Nephron progenitor cell (in vitro differentiated cells): Measurements from ENCODE around the gene PLA2G4F.

Experiments
- DNase-seq: peaks from one replicate; pipeline ENCODE4 v3.0.0; 2021
- H3K27ac Mint-ChIP-seq: 2 replicates; pipeline ENCODE4 v1.8.0; 2021; ENCODE audit warnings: mild to moderate bottlenecking, moderate library complexity, mixed read lengths
- H3K27me3 Mint-ChIP-seq: 2 replicates; pipeline ENCODE4 v1.8.0; 2021; ENCODE audit warnings: mild to moderate bottlenecking, low read depth, mixed read lengths; ENCODE audit not compliant: poor library complexity
- H3K36me3 Mint-ChIP-seq: 2 replicates; pipeline ENCODE4 v1.8.0; 2021; ENCODE audit warnings: low read depth, mixed read lengths
- H3K4me1 Mint-ChIP-seq: 2 replicates; pipeline ENCODE4 v1.8.0; 2021; ENCODE audit warnings: mixed read lengths
- H3K4me3 Mint-ChIP-seq: 2 replicates; pipeline ENCODE4 v1.8.0; 2021; ENCODE audit warnings: mild to moderate bottlenecking, moderate library complexity, mixed read lengths
- H3K9me3 Mint-ChIP-seq: 2 replicates; pipeline ENCODE4 v1.8.0; 2021; ENCODE audit warnings: mild to moderate bottlenecking, moderate library complexity, mixed read lengths
- TF ChIP-seq, protein P1 (sequence below): fragments of 200-600 bp; sonication (generic); IDR thresholded peaks from 2 replicates; pipeline ENCODE4 v1.5.0; 2021; ENCODE audit warnings: antibody characterized with exemption

PLA2G4F gene

DNA sequence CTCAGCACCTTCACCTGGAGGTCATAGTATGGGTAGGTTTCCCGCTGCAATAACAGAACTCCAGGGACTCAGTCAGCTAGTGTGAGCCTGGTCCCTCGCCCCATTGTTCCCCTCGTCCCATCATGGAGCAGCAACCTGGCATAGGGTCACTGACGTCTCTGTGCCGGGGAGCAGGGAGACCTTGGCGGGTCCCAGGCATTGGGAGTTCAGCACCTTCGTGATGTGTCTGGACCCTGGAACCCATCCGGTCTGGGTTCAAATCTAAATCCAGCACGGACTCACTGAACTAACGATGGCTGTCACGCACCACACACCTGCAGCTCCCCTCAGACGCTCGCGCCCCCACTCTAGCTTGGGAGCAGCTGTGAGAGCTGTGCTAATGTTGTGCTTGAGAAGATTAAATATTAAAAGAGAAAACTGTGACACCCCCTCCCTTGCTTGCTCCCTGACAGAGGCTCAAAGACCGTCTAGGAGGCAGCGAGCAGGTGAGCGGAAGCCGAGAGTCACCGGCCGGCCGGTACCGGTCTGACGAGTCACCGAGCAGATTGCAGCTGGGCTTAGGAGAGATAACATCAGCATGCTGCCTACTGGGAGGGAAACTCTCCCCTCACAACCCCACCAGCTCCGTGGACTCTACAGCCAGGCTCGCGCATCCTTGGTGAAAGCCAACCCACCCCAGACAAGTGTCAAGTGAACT, 742 bp downstream of the PLA2G4F start:
- Mint-ChIP-seq H3K9me3 (no peaks in the 10 kb centered on the region), H3K4me1 (peaks cover 49% of the 10 kb centered on the region), H3K4me3 (no peak overlapping the region), H3K36me3 (peaks cover 10% of the 10 kb centered on the region), H3K27ac (peak overlapping the region; percentile 29), H3K27me3 (peaks cover 6% of the 10 kb centered on the region)
- DNase-seq, result no peak
- TF ChIP-seq, protein P1, sequence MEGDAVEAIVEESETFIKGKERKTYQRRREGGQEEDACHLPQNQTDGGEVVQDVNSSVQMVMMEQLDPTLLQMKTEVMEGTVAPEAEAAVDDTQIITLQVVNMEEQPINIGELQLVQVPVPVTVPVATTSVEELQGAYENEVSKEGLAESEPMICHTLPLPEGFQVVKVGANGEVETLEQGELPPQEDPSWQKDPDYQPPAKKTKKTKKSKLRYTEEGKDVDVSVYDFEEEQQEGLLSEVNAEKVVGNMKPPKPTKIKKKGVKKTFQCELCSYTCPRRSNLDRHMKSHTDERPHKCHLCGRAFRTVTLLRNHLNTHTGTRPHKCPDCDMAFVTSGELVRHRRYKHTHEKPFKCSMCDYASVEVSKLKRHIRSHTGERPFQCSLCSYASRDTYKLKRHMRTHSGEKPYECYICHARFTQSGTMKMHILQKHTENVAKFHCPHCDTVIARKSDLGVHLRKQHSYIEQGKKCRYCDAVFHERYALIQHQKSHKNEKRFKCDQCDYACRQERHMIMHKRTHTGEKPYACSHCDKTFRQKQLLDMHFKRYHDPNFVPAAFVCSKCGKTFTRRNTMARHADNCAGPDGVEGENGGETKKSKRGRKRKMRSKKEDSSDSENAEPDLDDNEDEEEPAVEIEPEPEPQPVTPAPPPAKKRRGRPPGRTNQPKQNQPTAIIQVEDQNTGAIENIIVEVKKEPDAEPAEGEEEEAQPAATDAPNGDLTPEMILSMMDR, result no peak

DNA sequence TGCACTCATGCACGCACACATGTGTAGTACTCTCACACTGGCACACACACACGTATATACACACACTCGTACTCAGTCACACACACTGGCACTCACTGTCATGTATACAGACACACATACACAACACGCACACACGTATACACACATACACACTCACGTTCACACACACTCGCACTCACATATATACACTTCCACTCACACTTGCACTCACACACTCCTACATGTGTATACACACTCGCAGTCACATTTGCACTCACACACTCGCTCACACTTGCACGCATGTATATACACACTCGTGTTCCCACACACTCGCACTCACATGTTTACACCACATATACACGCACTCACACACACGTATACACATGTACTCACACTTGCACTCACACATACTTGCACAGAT, 1.5 kb downstream of the PLA2G4F start:
- no peaks in the 10 kb centered on the region for H3K9me3 Mint-ChIP-seq
- peak overlapping the region; percentile 18 for H3K27ac Mint-ChIP-seq
- no peak for DNase-seq
- H3K4me3 Mint-ChIP-seq, result no peak overlapping the region
- peaks cover 8% of the 10 kb centered on the region for H3K36me3 Mint-ChIP-seq
- TF ChIP-seq, protein P1, result no peak
- H3K27me3 Mint-ChIP-seq, result peaks cover 6% of the 10 kb centered on the region
- peaks cover 49% of the 10 kb centered on the region for H3K4me1 Mint-ChIP-seq

DNA sequence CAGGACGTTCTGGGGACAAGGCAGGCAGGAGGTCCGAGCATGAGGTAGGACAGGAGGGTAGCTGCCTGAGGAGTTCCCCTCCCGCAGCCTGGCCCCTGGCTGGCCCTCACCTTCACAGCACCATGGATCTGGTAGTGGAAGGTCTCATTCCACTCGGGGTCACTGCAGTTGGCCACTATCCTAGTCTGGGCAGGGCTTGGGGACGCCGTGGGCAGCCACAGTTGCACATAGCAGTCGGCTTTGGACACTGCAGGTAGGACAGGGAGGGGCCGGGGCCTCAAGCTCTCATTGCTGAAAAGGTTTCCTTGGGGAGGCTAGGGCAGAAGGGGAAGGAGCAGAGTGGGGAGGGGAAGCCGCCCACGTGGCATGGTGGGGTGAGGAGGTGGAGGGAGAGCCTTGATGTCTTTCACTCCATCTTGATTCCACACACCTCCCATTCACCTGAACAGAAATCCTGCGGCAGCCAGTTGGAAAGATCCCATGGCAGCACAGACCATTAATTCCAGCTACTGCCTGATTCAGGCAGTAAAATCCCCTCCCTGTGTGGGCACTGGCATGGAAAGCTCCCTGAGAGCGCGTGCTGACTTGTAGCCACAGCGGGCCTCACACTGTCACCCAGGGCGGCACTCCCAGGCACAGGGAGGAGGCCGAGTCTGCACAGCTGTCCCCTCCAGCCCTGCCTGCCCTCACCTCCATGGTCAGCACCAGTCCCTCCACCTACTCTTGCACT, 2.1 kb downstream of the PLA2G4F start:
- peaks cover 49% of the 10 kb centered on the region for H3K4me1 Mint-ChIP-seq
- H3K4me3 Mint-ChIP-seq, result no peak overlapping the region
- TF ChIP-seq, protein P1, result no peak

DNA sequence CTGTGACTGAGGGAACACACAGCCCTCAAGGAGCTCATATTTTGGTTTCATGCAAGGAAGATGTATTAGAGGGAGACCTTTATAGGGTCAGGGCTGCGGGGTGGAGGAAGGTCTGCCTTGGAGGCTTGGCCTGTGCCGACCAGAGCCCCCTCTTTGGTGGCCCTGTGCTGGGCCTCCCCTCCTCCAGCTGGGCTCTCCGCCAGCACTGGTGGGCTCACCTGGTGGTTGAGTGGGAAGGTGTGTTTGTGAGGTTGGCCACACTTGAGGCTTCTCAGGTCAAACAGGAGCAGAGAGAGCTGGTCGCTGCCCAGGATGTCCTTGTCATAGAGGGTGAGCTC, 2.6 kb downstream of the PLA2G4F start:
- H3K27ac Mint-ChIP-seq, result no peak overlapping the region
- H3K36me3 Mint-ChIP-seq, result peaks cover 4% of the 10 kb centered on the region
- peaks cover 6% of the 10 kb centered on the region for H3K27me3 Mint-ChIP-seq
- DNase-seq, result no peak
- peaks cover 52% of the 10 kb centered on the region for H3K4me1 Mint-ChIP-seq
- TF ChIP-seq, protein P1, result no peak
- no peak overlapping the region for H3K4me3 Mint-ChIP-seq
- no peaks in the 10 kb centered on the region for H3K9me3 Mint-ChIP-seq

More for the DNA sequence above, 2.1 kb downstream of the PLA2G4F start:
- Mint-ChIP-seq H3K27me3 (peaks cover 6% of the 10 kb centered on the region), H3K27ac (peak overlapping the region; percentile 18), H3K36me3 (peaks cover 5% of the 10 kb centered on the region), H3K9me3 (no peaks in the 10 kb centered on the region)
- peak; percentile 48 for DNase-seq

DNA sequence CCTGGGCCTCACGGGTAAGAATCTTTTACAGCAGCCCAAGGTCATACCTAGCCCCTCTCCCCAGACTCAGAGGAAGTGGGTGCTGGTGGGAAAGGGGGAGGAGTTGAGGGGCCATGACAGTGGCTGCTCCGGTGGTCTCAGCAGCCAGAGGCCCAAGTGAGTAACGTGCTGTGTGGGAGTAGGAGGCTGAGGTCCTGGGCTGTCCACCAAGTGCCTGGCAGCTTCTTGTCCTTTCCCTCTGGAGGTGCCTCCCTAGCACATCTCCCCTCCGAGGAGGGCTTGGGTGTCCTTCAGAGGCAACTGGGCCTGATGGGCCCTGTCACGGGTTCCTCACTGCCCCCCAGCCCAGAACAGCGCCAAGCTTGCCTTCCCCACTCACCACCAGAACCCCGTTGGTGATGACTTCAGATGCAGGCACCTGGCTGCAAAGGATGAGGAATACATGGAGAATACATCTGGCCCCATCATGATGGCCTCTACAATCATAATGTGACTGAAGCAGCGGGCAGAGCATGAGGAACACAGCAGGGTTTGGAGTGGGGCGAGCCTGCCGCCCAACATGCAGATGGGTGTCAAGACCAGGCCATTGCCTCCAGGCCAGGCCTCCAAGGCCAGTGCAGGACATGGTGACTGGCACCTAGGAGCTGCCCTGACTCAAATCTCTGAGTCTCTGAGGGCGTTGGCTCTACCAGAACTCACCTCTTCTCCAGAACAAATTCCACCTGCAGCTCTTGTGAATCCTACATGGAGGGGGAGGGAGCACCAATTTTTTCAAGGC, 3.3 kb downstream of the PLA2G4F start:
- H3K4me1 Mint-ChIP-seq, result peaks cover 59% of the 10 kb centered on the region
- H3K9me3 Mint-ChIP-seq, result no peaks in the 10 kb centered on the region
- no peak overlapping the region for H3K4me3 Mint-ChIP-seq
- TF ChIP-seq, protein P1, result no peak
- peaks cover 11% of the 10 kb centered on the region for H3K27me3 Mint-ChIP-seq
- H3K27ac Mint-ChIP-seq, result no peak overlapping the region
- no peak for DNase-seq
- H3K36me3 Mint-ChIP-seq, result no peaks in the 10 kb centered on the region
